CD4-positive, alpha-beta T cell treated with Interleukin-17A for 1 hour (primary cell): Measurements from ENCODE around the gene PIPOX.

Source experiments
- DNase-seq: peaks from one replicate; pipeline ENCODE4 v3.0.0-alpha.2; 2020

The PIPOX gene

DNA sequence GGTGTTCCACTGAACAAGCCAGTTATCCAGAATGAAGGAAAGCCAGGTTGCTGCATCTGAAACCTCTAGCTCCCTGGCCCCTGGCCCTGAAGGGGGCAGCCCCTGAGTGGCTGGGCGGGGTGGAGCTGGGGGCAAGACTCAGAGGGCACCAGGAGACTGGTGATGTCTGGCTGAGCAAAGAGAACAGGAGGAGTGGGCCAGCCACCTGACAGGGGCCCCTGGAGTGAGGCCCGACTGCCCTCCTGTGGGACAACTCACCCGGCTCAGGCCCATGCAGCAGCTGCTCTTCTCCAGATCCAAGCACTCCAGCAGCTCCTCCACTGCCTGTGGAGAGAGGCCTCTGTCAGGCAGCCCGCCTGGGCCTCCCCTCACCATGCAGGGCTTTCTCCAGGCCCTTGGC lies 60.4 kb downstream of the PIPOX start:
- DNase-seq: no peak
